AG09319 (cell line): ENCODE data around the gene ACACA.

Experiments used
- DNase-seq: peaks from one replicate; pipeline ENCODE4 v3.0.0-alpha.2; 2010; ENCODE audit warnings: low read depth; ENCODE audit errors: extremely low read depth
- TF ChIP-seq, protein P1 (sequence below): IDR thresholded peaks from 2 replicates; pipeline ENCODE4 v1.5.1; 2011; ENCODE audit warnings: low read depth, mild to moderate bottlenecking, inconsistent platforms, low read length, moderate library complexity

Gene ACACA

DNA sequence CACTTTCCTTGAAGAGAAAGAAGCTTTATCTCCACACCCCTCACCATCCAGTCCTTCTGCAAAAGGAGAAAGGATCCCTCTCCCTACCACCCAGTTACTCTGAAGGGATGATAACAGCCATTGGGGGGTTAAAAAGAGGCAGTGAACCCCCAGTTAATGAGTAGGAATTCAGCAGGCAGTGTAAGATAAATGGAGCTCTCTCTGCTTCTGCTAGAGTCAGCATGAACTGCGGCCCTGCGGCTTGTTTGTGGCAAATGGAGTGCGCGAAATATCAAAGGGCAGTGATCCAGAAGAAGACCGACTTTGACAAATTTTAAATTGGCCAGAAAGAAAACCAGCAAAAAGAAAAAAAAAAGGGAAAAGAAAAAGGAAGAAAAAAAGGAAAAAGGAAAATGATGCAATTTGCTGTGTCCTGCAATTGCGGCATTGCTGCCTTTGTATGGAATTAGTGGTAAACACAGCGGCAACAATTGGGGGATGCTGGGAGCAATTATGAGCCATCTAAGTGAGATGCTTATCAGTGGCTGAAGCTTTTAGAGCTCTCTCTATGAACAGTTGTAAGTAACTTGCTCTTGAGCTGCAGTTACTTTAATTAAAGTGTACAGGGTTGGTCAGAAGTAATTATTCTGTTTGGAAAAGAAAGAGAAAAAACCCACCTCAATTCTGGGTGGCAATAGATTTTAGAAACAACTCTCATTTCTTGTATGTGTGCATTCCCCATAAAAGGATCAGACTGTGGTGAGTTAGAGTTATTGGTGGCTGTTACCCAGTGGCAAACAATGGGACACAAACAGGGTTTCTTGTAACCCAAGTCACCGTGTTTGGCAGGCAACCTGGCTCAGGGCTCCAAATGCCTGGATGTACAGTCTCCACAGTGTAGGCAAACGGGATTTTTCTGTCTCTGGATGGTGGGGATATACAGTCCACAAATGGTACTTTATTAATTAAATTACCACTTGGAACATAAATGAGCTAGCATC lies 296.6 kb downstream of the ACACA start:
- no peak for DNase-seq
- TF ChIP-seq, protein P1, sequence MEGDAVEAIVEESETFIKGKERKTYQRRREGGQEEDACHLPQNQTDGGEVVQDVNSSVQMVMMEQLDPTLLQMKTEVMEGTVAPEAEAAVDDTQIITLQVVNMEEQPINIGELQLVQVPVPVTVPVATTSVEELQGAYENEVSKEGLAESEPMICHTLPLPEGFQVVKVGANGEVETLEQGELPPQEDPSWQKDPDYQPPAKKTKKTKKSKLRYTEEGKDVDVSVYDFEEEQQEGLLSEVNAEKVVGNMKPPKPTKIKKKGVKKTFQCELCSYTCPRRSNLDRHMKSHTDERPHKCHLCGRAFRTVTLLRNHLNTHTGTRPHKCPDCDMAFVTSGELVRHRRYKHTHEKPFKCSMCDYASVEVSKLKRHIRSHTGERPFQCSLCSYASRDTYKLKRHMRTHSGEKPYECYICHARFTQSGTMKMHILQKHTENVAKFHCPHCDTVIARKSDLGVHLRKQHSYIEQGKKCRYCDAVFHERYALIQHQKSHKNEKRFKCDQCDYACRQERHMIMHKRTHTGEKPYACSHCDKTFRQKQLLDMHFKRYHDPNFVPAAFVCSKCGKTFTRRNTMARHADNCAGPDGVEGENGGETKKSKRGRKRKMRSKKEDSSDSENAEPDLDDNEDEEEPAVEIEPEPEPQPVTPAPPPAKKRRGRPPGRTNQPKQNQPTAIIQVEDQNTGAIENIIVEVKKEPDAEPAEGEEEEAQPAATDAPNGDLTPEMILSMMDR: no peak

DNA sequence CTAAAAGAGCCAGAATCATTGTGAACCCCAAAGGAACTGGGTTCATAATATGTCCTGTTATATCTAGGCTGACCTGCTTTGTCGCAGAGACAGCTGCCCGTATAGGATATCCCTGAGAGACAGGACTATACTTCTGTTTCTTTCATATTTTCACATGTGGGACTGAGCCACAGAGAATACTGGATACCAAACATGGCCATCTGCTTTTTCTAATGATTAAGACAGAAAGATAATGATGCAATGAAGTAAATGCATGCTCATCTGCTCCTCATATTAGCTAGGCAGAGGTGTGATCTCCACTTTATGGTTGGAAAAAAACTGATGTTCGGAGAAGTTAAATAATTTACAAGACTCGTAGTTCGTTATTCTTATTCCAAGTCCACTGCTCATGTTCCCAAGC lies 297.5 kb downstream of the ACACA start:
- no peak for DNase-seq

DNA sequence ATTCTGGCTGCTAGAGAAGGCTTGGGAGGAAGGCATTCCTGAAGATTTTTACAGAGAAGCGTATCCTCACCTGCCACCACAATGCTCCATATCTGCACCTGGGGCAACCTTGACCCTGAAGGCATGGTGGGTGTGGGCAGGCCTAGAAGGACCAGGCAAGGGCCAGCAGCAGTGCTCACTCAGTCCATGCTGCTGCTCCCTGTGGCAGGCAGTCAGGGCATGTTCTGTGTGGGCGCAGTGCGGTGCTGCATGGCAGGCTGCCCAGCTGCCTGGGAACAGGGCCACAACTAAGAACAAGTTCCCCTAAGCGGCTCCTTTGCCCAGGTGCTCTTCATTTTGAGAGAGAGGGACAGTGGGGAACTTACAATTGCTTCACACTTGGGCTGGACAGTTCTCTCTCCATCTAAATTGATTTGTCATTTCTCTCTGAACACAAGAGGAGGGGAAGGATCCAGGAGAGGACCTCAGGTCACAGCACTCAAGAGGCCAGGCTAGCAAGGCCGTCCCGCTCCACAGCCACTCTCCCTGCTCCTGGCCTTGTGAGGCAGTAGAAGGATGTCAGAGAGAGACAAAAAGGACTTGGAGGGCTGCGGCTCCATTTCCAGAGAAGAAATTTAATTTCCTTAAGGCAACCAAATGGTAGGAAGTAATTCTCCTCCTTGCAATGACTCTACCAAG lies 299.1 kb downstream of the ACACA start:
- DNase-seq: no peak
- TF ChIP-seq, protein P1: no peak

More for the DNA sequence above, 297.5 kb downstream of the ACACA start:
- TF ChIP-seq, protein P1: no peak

DNA sequence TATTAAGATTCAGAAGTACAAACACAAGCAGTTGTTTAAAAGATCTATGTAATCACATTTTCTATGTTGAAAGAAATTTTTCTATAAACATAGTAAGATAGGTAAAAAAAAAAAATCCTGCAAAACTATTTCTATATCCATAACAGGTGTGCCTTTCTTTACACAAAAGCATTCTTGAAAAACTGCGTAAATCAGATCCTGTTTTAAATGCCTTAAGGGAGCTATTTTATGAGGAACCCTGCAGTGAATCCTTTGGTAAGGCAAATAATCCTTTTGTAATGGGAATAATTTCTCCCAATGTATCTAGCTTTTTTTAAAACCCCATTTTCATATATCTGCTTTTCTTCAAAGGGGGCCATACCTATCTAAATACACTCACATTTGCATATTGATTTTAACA lies 300.6 kb downstream of the ACACA start:
- no peak for DNase-seq
- TF ChIP-seq, protein P1: no peak

DNA sequence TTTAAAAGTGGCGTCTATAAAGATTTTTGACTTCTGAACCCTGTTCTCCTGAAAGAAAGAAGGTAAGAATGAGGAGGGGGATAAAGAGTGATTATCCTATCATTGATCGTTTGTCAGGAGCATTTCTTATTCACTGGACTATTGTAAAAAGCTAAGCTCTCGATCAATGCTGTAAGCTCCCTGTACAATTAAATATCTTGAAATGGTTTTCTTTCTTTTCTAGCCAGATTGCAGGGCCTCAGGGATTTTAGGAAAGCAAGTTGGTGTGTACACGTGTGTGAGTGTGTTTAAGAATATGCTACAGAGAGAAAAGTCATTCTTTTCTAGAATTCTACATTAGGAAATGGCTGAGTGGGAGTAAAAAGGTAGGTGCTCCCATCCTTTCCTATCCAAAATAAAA lies 303.4 kb downstream of the ACACA start:
- TF ChIP-seq, protein P1: no peak
- DNase-seq: no peak

DNA sequence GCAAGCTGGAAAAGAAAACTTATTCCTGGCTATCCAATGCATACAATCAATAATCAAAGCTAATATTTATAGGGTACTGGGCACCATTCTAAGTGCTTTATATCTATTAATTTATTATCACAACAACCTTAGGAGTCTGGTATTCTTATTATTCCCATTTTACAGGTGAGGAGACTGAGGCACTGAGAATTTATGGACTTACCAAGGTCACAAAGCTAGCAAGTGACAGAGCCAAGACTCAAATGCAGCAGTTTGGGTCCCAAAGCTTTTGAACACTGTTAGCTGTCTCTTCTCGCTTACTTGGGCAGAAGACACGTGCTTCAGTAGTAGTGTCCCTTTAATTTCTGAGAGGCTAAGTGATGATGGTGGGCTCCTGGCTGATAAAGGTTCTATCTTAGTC lies 305.3 kb downstream of the ACACA start:
- no peak for DNase-seq
- TF ChIP-seq, protein P1: no peak

DNA sequence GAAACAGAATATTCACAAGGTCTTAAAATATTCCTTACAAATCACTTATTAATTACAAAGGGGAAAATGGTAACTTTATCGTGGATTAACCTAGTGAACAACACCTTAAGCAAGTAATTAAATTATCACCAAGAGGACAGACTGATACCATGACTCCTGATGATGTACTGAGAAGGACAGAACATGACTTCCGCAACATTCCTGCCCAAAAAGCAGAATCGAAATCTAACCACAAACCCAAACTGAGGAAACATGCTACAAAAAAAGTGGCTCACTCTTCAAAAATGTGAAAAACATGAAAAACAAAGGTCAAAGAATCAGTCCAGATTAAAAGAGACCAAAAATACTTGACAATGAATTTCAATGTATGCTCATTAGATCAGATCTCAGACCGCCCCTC lies 306.4 kb downstream of the ACACA start:
- TF ChIP-seq, protein P1: no peak
- no peak for DNase-seq
